Astrocyte (in vitro differentiated cells and primary cell): ENCODE measurements around the gene DHX35. TPM values are rescaled to one million over a fixed set of nuclear protein-coding genes. Genes with fewer than 3 reads are reported as not detected.

ENCODE experiments used
- DNase-seq: peaks from one replicate; pipeline ENCODE4 v3.0.0-alpha.2; 2010; ENCODE audit warnings: low read depth
- FAIRE-seq: peaks from 2 replicates; lab custom pipeline; 2011; peaks lifted over from hg19 to GRCh38; lab: Jason Lieb, UNC
- H2AFZ ChIP-seq: 2 replicates; pipeline ENCODE4 v1.6.0; 2012; ENCODE audit warnings: low read depth, low read length, inconsistent platforms
- H3K27ac ChIP-seq: 2 replicates; pipeline ENCODE4 v1.5.1; 2011; ENCODE audit warnings: low read depth, low read length, inconsistent platforms
- H3K27me3 ChIP-seq: 2 replicates; pipeline ENCODE4 v1.6.0; 2011; ENCODE audit warnings: low read length, inconsistent platforms; ENCODE audit not compliant: insufficient read depth
- H3K36me3 ChIP-seq: 2 replicates; pipeline ENCODE4 v1.5.1; 2011; ENCODE audit warnings: low read length, inconsistent platforms; ENCODE audit not compliant: insufficient read depth
- H3K4me1 ChIP-seq: 2 replicates; pipeline ENCODE4 v1.5.1; 2011; ENCODE audit warnings: low read length, inconsistent platforms; ENCODE audit not compliant: insufficient read depth
- H3K4me2 ChIP-seq: 2 replicates; pipeline ENCODE4 v1.6.0; 2012; ENCODE audit warnings: low read length, inconsistent platforms
- H3K4me3 ChIP-seq: 2 replicates; pipeline ENCODE4 v1.5.1; 2011; ENCODE audit warnings: low read depth, mild to moderate bottlenecking, low read length, inconsistent platforms; ENCODE audit not compliant: insufficient read depth
- H3K79me2 ChIP-seq: 2 replicates; pipeline ENCODE4 v1.6.0; 2012; ENCODE audit warnings: mild to moderate bottlenecking, low read length, inconsistent platforms; ENCODE audit not compliant: insufficient read depth
- H3K9ac ChIP-seq: 2 replicates; pipeline ENCODE4 v1.6.0; 2012; ENCODE audit warnings: mild to moderate bottlenecking, low read length, inconsistent platforms
- H3K9me3 ChIP-seq: 2 replicates; pipeline ENCODE4 v1.5.1; 2012; ENCODE audit warnings: low read depth, mild to moderate bottlenecking, low read length, inconsistent platforms; ENCODE audit not compliant: insufficient read depth
- H4K20me1 ChIP-seq: 2 replicates; pipeline ENCODE4 v1.6.0; 2012; ENCODE audit warnings: low read length, inconsistent platforms; ENCODE audit not compliant: insufficient read depth
- H3K27ac Mint-ChIP-seq: one replicate; pipeline ENCODE4 v1.8.0; 2021; ENCODE audit warnings: mild to moderate bottlenecking, mixed read lengths; ENCODE audit not compliant: unreplicated experiment
- H3K27me3 Mint-ChIP-seq: one replicate; pipeline ENCODE4 v1.8.0; 2021; ENCODE audit warnings: low read depth, mixed read lengths; ENCODE audit not compliant: unreplicated experiment
- H3K36me3 Mint-ChIP-seq: one replicate; pipeline ENCODE4 v1.8.0; 2021; ENCODE audit warnings: low read depth, mixed read lengths; ENCODE audit not compliant: unreplicated experiment
- H3K4me1 Mint-ChIP-seq: one replicate; pipeline ENCODE4 v1.8.0; 2021; ENCODE audit warnings: low read depth, mixed read lengths; ENCODE audit not compliant: unreplicated experiment
- H3K4me3 Mint-ChIP-seq: one replicate; pipeline ENCODE4 v1.8.0; 2021; ENCODE audit warnings: mild to moderate bottlenecking, moderate library complexity, mixed read lengths; ENCODE audit not compliant: unreplicated experiment
- H3K9me3 Mint-ChIP-seq: one replicate; pipeline ENCODE4 v1.8.0; 2021; ENCODE audit warnings: mild to moderate bottlenecking, mixed read lengths; ENCODE audit not compliant: unreplicated experiment
- EZH2 ChIP-seq: IDR thresholded peaks from 2 replicates; pipeline ENCODE4 v1.6.1; 2012; ENCODE audit warnings: mild to moderate bottlenecking, low read length, inconsistent platforms; ENCODE audit not compliant: insufficient read depth
- total RNA-seq: library from RNA; stranded (reverse); gene quantifications from 2 replicates; pipeline ENCODE4 v1.2.1, GENCODE V29; 2021
- TF ChIP-seq, protein P1 (sequence below): IDR thresholded peaks from 2 replicates; pipeline ENCODE4 v1.5.1; 2011; ENCODE audit warnings: low read depth, mild to moderate bottlenecking, inconsistent platforms, low read length, moderate library complexity; ENCODE audit not compliant: insufficient read depth

DHX35 gene
- total RNA-seq, 1 donor from 2014 or later = 7.8 TPM

DNA sequence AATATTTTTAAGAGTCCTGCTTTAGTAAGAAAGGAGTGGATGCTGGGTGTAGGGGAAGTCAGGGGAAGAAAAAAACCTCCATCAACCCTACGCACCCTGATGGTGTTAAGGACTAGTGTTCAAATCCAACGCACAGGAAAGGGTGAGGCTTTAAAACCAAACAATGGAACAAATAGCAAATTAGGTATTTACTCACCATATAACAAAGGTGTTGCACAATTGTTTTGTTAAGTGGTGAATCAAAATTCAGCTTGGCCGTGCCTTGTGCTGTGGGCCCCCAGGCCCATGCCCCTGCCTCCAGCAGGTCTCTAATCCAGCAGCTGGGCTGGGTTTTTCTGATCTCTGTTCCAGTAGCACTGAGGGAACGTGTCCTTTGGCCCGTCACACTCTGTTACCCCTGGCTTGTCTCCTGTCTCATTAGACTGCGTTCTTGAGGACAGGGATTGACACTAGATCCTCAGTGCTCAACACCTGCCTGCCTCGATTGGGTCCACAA is 24.1 kb upstream of the DHX35 start:
- H3K79me2 ChIP-seq = peaks cover 93% of the 10 kb centered on the region
- FAIRE-seq = no peak

DNA sequence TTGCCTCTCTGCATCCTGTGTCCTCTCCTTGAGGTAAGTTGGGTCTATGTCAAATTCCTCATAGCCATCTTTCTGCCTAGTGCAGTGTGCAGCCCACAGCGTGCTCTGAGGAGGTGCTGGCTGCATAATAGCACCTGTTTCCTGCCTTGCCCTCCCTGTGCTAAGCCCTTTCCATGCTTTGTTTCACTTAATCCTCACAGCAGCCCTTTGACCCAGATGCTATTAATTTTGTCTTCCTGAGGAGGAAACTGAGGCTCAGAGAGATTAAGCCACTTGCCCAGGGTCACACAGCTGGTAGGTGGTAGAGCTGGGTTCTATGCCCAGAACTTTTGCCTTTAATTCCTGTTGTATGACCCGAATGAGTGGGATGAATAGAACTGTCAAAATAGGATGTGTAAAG is 22.5 kb upstream of the DHX35 start:
- Mint-ChIP-seq H3K4me1 (peaks cover 13% of the 10 kb centered on the region), H3K4me3 (no peak overlapping the region), H3K36me3 (no peaks in the 10 kb centered on the region), H3K9me3 (no peaks in the 10 kb centered on the region), H3K27me3 (no peaks in the 10 kb centered on the region), H3K27ac (no peak overlapping the region)
- no peaks in the 10 kb centered on the region for H3K9me3 ChIP-seq
- peaks cover 83% of the 10 kb centered on the region for H3K79me2 ChIP-seq
- H2AFZ ChIP-seq = no peak overlapping the region
- FAIRE-seq (no peak), DNase-seq (no peak)
- TF ChIP-seq EZH2 = no peak
- TF ChIP-seq, protein P1, sequence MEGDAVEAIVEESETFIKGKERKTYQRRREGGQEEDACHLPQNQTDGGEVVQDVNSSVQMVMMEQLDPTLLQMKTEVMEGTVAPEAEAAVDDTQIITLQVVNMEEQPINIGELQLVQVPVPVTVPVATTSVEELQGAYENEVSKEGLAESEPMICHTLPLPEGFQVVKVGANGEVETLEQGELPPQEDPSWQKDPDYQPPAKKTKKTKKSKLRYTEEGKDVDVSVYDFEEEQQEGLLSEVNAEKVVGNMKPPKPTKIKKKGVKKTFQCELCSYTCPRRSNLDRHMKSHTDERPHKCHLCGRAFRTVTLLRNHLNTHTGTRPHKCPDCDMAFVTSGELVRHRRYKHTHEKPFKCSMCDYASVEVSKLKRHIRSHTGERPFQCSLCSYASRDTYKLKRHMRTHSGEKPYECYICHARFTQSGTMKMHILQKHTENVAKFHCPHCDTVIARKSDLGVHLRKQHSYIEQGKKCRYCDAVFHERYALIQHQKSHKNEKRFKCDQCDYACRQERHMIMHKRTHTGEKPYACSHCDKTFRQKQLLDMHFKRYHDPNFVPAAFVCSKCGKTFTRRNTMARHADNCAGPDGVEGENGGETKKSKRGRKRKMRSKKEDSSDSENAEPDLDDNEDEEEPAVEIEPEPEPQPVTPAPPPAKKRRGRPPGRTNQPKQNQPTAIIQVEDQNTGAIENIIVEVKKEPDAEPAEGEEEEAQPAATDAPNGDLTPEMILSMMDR = no peak
- no peak overlapping the region for H3K4me2 ChIP-seq
- H3K27me3 ChIP-seq = no peaks in the 10 kb centered on the region
- peaks cover 18% of the 10 kb centered on the region for H4K20me1 ChIP-seq
- no peak overlapping the region for H3K9ac ChIP-seq
- no peak overlapping the region for H3K27ac ChIP-seq
- H3K4me1 ChIP-seq = peaks cover 8% of the 10 kb centered on the region
- peaks cover 4% of the 10 kb centered on the region for H3K36me3 ChIP-seq
- H3K4me3 ChIP-seq = no peak overlapping the region

More for the DNA sequence above, 24.1 kb upstream of the DHX35 start:
- TF ChIP-seq, protein P1 = no peak
- TF ChIP-seq EZH2 = no peak
- Histone ChIP-seq H3K4me1 (peaks cover 8% of the 10 kb centered on the region), H4K20me1 (peaks cover 16% of the 10 kb centered on the region), H3K36me3 (peaks cover 4% of the 10 kb centered on the region), H3K9me3 (no peaks in the 10 kb centered on the region), H3K27me3 (no peaks in the 10 kb centered on the region), H2AFZ (no peak overlapping the region), H3K9ac (no peak overlapping the region), H3K27ac (no peak overlapping the region), H3K4me2 (no peak overlapping the region), H3K4me3 (no peak overlapping the region)
- no peak overlapping the region for H3K4me3 Mint-ChIP-seq
- no peak for DNase-seq
- H3K36me3 Mint-ChIP-seq = no peaks in the 10 kb centered on the region
- H3K4me1 Mint-ChIP-seq = peaks cover 13% of the 10 kb centered on the region
- H3K27me3 Mint-ChIP-seq = no peaks in the 10 kb centered on the region
- H3K27ac Mint-ChIP-seq = peak overlapping the region; percentile 37
- H3K9me3 Mint-ChIP-seq = no peaks in the 10 kb centered on the region

DNA sequence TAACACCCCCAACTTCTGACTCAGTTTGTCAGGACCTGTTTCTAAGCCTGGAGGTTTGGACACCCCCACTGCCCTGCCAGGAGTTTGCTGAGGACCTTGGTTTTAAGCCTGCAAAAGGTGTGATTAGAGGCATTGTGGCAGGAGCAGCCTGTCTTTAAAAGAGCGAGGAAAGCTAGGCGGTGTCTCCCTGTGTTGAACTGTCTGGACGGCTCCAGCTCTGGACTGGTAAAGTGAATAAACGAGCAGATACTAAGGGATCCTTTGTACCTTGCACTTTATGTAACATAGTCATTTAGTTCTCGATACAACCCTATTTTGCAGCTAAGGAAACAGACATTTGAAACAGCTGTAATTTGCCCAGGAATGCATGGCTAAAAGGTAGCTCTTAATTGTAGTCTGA is 21.5 kb upstream of the DHX35 start:
- H2AFZ ChIP-seq = no peak overlapping the region
- no peak overlapping the region for H3K27ac ChIP-seq
- peaks cover 18% of the 10 kb centered on the region for H4K20me1 ChIP-seq
- Mint-ChIP-seq H3K4me3 (no peak overlapping the region), H3K27ac (no peak overlapping the region), H3K27me3 (no peaks in the 10 kb centered on the region), H3K9me3 (no peaks in the 10 kb centered on the region), H3K4me1 (peaks cover 12% of the 10 kb centered on the region), H3K36me3 (no peaks in the 10 kb centered on the region)
- FAIRE-seq = no peak
- no peak overlapping the region for H3K4me2 ChIP-seq
- peaks cover 78% of the 10 kb centered on the region for H3K79me2 ChIP-seq
- H3K4me3 ChIP-seq = no peak overlapping the region
- H3K27me3 ChIP-seq = no peaks in the 10 kb centered on the region
- no peak for TF ChIP-seq EZH2
- TF ChIP-seq, protein P1 = no peak
- H3K36me3 ChIP-seq = peaks cover 4% of the 10 kb centered on the region
- H3K4me1 ChIP-seq = peaks cover 7% of the 10 kb centered on the region
- H3K9ac ChIP-seq = no peak overlapping the region
- DNase-seq = no peak
- H3K9me3 ChIP-seq = no peaks in the 10 kb centered on the region
